Stimulated activated CD4-positive, alpha-beta T cell treated with anti-CD3 and anti-CD28 coated beads, Interleukin-12 subunit alpha, Interleukin-12 subunit beta, amount 100 ng/mL, for 4 hours (primary cell): ENCODE measurements around the gene NARS2.
"Not testable (repeated sequence)": the region's sequence is repeated elsewhere in the genome, so short reads cannot be mapped to it uniquely, and the experiment has no call there.

Experiments used
- DNase-seq: peaks from one replicate; pipeline ENCODE4 v3.0.0-alpha.2; 2020

The NARS2 gene

GRCh38 chr11:78472905-78473304 is 101.8 kb downstream of the NARS2 start:
- no peak for DNase-seq

DNA sequence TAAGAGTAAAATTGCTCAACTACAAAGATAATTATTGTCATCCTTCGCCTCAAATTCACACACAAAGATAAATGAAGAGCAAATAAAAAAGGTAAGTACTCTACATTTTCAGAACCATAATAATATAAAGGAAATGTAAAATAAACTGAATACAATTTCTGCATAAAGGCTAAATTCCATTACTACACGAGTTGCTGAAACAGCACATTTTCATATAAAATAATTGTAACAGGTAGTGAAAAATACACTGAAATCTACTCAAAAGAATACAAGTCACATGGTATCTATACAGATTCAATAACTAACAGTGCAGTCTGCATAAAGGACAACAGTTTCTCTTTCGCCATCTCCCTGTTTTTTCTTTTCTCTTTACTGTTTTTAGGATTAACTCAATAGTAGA is 102.3 kb downstream of the NARS2 start:
- DNase-seq: no peak

DNA sequence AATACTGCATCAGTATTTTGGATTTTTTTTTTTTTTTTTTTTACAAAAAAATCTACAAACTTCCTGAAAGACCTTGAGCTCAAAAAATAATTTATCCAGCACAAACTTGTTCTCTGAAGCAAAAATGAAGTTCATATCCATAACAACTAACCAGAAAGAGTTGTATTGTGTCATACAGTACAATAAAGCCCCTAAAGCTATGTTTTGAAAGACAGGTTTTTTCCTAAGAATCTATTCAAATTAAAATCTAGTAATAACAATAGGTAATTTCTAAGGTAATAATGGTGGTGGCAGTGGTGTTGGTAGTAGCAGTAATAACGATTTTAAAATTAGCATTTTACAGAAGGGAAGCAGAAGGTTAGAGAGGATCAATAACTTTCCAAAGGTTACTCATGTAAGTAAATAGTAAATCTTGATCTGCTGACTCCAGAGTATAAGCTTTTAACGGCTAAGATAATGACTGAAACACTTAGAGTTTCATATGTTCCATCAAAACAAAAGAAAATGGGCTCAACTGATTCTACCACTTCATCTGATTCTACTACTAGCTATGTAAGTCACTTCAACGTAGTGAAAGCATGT is 103.7 kb downstream of the NARS2 start:
- no peak for DNase-seq

DNA sequence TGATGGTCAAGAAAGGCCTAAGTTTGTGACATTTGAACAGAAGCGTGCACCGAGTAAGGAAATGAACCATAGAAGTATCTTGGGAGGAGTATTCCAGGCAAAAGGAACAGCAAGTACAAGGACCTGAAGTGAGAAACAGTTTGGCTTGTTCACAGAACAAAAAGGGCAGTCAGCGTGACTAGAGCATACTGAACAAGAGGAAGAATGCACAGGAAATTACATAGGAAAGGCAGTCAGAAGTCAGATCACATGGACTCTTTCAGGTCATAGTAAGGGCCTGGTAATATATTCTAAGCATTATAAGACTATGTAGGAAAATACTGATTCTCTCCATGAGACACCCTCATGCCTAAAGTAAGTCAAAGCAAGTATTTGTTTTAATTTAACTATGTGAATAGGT is 104.8 kb downstream of the NARS2 start:
- DNase-seq: no peak

DNA sequence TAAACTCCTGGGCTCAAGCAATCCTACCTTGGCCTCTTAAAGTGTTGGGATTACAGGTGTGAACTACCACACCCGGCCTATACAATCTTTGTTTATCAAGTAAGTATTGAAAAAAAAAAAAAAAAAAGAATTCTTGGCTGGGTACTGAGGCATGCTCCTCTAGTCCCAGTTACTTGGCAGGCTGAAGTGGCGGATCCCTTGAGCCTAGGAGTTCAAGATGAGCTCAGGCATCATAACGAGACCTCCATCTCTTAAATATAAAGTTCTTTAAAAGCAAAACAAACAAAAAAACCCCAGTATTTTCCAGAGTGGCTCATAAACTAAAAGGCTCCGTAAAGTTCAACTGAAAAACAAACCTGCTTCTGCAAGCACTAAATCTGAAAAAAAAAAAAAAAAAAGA is 106.7 kb downstream of the NARS2 start:
- DNase-seq: no peak

DNA sequence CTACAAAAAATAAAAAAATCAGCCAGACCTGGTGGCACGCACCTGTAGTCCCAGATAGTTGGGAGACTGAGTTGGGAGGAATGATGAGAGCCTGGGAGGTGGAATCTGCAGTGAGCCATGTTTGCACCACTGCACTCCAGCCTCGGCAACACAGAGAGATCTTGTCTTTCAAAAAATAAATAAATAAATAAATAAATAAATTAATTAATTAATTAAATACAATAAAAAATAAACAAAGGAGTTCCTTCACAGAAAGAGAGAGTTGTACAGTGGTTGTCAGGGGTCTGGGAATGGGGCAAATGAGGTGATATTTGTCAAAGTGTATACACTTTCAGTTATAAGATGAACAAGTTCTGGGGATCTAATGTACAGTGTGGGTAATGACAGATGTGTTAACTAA is 107.3 kb downstream of the NARS2 start:
- DNase-seq: no peak

DNA sequence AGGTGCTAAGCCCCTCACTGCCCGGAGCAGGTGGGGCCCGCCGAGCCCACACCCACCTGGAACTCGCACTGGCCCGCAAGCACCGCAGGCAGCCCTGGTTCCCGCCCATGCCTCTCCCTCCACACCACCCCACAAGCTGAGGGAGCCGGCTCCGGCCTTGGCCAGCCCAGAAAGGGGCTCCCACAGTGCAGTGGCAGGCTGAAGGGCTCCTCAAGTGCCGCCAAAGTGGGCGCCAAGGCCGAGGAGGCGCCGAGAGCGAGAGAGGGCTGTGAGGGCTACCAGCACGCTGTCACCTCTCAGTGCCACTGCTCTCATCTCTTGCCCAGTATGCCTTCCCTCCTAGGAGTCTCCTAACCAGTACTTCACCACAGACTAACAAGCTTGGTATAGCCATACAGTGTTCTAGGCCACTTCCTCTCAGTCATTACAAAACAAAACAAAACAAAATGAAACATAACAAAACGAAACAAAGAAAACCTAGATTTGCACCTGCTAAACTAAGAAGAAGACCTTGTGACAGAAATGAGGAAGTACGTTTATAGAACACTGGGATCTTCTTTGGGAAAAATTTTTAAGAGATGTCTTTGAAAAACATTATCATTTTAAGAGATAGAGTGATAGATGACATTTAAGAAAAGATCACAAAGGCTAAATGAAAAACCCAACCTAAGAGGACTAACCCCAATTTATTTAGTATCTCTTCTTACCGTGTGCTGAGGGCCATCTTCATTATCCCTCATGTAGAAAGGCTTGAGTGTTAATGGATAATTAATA is 109.3 kb downstream of the NARS2 start:
- no peak for DNase-seq

DNA sequence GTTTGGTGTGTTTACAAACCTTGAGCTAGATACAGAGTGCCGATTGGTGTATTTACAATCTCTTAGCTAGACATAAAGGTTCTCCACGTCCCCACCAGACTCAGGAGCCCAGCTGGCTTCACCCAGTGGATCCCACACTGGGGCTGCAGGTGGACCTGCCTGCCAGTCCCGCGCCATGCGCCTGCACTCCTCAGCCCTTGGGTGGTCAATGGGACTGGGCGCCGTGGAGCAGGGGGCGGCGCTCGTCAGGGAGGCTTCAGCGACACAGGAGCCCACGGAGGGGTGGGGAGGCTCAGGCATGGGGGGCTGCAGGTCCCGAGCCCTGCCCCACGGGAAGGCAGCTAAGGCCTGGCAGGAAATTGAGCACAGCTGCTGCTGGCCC is 109.9 kb downstream of the NARS2 start:
- not testable (repeated sequence) for DNase-seq

DNA sequence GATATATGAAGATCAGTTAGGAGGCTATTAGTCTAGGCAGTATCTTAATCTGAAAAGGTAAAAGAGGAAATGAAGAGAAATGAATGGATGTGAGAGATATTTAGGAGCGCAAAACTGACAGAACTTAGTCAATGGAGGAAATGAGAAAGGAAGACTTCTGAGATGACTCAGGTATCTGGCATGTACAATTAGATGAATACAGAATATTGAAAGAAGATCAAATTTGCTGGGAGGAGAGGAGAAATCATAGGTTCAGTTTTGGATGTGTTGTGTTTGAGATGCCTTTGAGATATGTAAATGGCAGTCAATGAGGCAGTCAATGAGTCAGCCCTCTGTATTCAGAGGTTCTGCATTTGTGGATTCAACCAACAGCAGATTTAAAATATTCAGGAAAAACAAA is 114.2 kb downstream of the NARS2 start:
- DNase-seq: no peak

GRCh38 chr11:78459738-78460137 is 114.9 kb downstream of the NARS2 start:
- DNase-seq: no peak

DNA sequence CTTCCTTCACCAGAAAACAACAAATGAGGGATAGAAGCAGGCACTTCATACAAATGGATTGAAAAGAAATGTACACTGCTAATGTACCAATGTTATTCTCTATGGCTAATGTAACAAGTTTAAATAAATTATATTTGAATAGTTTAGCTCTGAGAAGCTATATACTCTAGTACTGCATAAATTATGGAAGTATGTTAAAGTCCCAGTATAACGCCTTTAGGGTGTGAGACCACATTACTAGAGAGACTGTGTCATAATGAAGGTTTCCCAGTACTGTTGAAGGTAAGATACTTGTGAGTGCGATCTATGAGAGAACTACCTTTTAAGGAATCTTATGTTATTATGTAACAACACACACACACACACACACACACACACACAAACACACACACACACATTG is 117.2 kb downstream of the NARS2 start:
- no peak for DNase-seq

GRCh38 chr11:78453140-78453935 is 121.3 kb downstream of the NARS2 start:
- no peak for DNase-seq

GRCh38 chr11:78451371-78452150 is 123.1 kb downstream of the NARS2 start:
- no peak for DNase-seq

DNA sequence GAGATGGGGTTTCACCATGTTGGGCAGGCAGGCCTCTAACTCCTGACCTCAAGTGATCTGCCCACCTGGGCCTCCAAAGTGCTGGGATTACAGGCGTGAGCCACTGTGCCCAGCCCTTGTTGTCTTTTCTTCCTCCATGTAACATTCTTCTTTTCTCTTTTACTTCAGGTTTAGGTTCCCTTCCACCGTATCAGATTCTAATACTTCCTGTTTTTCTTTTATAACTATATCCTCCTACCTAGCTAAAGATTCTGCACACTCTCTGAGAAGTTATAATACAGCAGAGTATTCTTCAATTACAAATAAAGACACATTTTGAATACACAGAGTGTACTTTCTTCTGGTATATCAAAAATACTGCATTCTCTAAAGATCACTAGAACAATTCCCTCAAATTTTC is 123.8 kb downstream of the NARS2 start:
- DNase-seq: no peak

DNA sequence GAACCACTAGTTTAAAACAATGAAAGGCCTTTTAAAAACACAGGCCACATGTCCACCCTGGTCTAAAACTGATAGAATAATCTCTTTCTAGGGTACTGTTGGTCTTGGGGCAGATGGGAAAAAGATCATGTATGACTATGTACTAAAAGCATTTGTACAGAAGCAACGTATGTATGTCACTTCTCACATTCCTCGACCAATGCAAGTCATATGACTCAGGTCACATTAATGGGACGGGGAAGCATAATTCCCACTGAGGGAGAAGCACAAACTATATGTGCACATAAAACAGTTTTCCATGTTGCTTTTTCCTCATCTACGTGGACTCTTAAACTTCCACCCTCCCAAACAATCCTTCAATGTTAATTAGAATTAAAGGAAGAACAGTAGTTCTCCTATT is 124.8 kb downstream of the NARS2 start:
- DNase-seq: no peak

DNA sequence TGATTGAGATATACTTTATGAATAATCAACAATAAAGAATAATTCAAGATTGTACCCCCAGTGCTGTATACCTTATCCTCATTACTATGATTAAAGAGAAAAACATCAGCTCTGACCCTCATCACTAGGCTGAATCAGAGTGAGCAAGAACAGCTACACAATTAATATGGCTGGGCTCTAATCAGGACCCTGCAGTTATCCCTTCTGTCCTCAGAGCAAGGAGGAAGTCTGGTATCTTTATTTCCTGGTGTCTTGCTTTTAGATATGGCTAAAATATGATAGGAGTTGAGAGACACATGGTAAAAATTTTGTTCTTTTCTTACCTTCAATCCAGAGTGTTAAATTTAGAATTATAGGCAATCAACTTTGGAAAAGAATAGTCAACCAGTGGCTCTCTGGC is 128.5 kb downstream of the NARS2 start:
- no peak for DNase-seq

GRCh38 chr11:78444726-78445125 is 129.9 kb downstream of the NARS2 start:
- DNase-seq: no peak

- no peak for DNase-seq
Observed at GRCh38 chr11:78441956-78442355, 132.7 kb downstream of the NARS2 start.

GRCh38 chr11:78438298-78438975 is 136.2 kb downstream of the NARS2 start:
- no peak for DNase-seq

DNA sequence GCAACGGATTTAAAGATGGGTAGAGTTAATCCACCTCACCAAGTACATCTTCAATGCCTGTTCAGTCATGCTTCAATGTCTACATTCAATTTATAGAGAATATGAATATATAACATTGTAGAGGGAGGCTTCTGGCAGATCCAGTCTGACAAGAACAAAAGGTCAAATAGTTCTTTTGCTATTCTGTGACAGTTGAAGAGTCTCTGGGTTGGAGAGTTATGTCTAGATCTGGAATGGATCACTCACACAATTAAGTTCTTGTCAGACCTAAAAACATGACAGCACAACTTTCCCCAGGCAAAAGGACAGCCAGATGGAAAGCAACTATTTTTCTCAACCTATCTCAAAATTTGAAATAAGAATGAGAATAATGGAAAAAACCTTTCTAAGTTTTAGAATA is 141.7 kb downstream of the NARS2 start:
- DNase-seq: no peak

- no peak for DNase-seq
Observed at GRCh38 chr11:78432058-78432515, 142.6 kb downstream of the NARS2 start.

- no peak for DNase-seq
Observed at GRCh38 chr11:78429660-78430059, 145.0 kb downstream of the NARS2 start.

- no peak for DNase-seq
Observed at GRCh38 chr11:78429209-78429608, 145.5 kb downstream of the NARS2 start.
